Measurements from ENCODE around the gene FKBP1C. TPM values are rescaled to one million over a fixed set of nuclear protein-coding genes. Genes with fewer than 3 reads are reported as not detected.

The FKBP1C gene
- 0.97 TPM in 1 of 2 replicates, not detected in the other for total RNA-seq

GRCh38 chr6:63211343-63211742, at the start of gene FKBP1C:
Gene FKBP1C (plus strand): TSS chr6:63211469.

Other genes with a start within 250 kb of the FKBP1C start
- not detected in 2 replicates for gene LGSN, start 108.5 kb downstream of the FKBP1C start, total RNA-seq